Fibroblast of lung (primary cell): ENCODE results near the gene COL4A3.

ENCODE experiments used
- EZH2 ChIP-seq: IDR thresholded peaks from 2 replicates; pipeline ENCODE4 v1.5.1; 2012; ENCODE audit warnings: low read length, control low read depth, mild to moderate bottlenecking; ENCODE audit errors: missing control alignments
- TF ChIP-seq, protein P1 (sequence below), 2 donors: IDR thresholded peaks in 1 of 2; conservative IDR thresholded peaks in 1 of 2; 1 replicate in 1 of 2; 2 replicates in 1 of 2; pipeline ENCODE4 v1.5.1; 2011 to 2012; ENCODE audit warnings: low read length in 2 of 2, control low read depth in 1 of 2, inconsistent platforms in 1 of 2, low read depth in 1 of 2, mild to moderate bottlenecking in 1 of 2

DNA sequence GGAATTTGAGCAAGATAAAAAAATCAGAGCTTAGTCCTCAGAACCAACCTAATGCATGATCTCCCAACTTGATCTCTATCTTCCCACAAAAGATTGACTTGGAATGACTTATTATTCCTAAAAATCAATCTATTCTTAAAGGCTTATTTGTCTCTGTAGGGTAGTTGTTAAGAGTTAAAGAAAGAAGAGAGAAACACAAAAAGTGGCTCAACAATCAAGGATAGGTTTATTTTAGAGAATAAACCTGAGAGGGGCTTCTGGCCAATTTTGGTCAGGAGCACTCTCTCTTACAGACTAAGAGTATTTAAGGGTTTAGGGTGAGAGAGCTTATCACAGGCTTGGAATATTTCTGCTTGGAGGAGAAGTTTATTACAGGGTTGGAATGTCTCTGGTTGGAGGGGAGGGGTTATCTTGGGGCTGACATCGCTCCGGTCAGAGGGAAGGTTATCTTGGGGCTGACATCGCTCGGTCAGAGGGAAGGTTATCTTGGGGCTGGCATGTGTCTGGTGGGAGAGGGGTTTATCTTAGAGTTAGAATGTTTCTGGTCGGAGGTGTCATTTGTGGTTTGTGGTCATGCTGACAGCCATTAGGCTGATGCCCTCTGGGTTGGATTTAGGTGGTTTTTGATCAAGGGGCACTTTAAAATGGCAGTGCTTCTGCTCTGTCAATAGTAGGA, 158.2 kb downstream of the COL4A3 start:
- TF ChIP-seq, protein P1, sequence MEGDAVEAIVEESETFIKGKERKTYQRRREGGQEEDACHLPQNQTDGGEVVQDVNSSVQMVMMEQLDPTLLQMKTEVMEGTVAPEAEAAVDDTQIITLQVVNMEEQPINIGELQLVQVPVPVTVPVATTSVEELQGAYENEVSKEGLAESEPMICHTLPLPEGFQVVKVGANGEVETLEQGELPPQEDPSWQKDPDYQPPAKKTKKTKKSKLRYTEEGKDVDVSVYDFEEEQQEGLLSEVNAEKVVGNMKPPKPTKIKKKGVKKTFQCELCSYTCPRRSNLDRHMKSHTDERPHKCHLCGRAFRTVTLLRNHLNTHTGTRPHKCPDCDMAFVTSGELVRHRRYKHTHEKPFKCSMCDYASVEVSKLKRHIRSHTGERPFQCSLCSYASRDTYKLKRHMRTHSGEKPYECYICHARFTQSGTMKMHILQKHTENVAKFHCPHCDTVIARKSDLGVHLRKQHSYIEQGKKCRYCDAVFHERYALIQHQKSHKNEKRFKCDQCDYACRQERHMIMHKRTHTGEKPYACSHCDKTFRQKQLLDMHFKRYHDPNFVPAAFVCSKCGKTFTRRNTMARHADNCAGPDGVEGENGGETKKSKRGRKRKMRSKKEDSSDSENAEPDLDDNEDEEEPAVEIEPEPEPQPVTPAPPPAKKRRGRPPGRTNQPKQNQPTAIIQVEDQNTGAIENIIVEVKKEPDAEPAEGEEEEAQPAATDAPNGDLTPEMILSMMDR (conservative IDR thresholded peaks at IDR 0.05 in 1 of 2, IDR thresholded peaks at IDR 0.05 in 1 of 2; ENCODE audit: low read depth in 1 of 2, low read length in 2 of 2), result no peak
- no peak for TF ChIP-seq EZH2
